PFSK-1 (cell line): ENCODE data around the gene CNIH3.

Experiments used
- POLR2AphosphoS5 ChIP-seq: IDR thresholded peaks from 2 replicates; pipeline ENCODE4 v1.6.1; 2012; ENCODE audit warnings: low read depth, mild to moderate bottlenecking, control low read depth, low read length, moderate library complexity
- SIN3A ChIP-seq: IDR thresholded peaks from 2 replicates; pipeline ENCODE4 v1.6.1; 2012; ENCODE audit warnings: mild to moderate bottlenecking, low read length, moderate library complexity, borderline replicate concordance; ENCODE audit not compliant: insufficient read depth

DNA sequence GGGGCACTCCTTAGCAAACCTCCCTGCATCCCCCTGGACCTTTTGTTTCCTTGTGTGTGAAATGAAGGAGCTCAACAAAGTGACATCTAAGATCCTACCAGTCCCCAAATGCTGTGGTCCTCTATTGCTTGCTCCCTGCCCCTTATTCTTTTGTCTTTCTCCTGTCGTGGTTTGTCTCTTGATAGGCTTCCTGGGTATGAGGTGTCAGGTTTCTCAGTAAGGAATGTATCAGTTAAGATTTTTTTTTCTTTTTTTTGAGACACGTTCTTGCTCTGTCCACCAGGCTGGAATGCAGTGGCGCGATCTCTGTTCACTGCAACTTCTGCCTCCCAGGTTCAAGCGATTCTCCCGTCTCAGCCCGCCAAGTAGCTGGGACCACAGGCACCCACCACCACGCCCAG, 16.8 kb downstream of the CNIH3 start:
- TF ChIP-seq POLR2AphosphoS5: no peak
- no peak for TF ChIP-seq SIN3A
